ENCODE results near the gene KCNN4.
"Not testable (repeated sequence)": the region's sequence is repeated elsewhere in the genome, so short reads cannot be mapped to it uniquely, and the experiment has no call there.

The KCNN4 gene

DNA sequence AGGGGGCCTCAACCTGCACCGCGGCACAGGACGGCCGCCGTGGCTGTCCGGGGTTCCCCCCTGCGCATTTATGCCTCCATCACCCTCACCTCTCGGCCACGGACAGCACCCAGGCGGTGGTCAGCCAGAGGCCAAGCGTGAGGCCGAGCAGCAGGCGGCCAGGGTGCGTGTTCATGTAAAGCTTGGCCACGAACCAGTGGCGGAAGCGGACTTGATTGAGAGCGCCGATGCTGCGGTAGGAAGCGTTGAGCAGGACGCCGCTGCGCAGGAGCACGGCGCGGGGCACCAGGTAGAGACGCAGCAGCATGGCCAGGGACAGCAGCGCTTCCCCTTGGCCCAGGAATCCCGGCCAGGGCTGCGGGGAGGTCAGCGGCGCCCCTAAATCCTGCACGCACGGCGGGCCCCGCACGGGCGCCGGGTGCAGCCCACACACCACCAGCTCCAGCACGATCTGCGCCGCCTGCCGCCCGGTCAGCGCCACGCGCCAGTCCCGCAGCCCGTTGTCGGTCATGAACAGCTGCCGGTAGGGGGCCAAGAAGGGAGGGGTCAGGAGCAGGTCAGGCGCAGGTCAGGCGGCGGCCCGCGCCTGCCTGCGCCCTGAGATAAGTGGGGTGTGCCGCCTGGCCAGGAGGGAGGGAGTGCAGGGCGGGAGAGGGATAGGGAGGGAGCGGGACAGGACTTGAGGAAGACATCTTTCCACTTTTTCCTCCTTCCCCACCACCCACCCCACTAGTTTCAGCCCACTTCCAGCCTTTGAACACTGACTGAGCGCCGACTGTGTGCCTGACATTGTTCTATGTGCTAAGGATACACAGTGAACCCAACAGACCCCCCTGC is 6.5 kb downstream of the KCNN4 start:
- no peak for DNase-seq

DNA sequence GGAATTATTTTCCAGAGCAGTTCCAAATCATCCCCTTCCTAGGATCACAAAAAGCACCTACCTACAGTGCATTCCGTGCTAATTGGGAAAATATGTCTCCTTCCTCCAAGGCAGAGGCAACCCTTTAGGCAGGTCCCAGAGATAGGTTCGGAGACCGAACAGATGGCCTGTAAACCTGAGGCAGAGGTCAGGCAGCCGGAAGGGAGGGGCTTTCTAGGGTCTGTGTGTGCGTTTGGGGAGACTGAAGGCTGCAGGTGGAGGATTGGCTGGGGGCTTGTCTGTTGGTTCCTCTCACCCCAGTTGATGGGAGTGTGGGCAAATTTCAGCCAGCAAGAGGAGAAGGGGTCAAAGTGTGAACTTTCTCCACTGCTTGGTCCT is 7.1 kb downstream of the KCNN4 start:
- DNase-seq, result no peak

DNA sequence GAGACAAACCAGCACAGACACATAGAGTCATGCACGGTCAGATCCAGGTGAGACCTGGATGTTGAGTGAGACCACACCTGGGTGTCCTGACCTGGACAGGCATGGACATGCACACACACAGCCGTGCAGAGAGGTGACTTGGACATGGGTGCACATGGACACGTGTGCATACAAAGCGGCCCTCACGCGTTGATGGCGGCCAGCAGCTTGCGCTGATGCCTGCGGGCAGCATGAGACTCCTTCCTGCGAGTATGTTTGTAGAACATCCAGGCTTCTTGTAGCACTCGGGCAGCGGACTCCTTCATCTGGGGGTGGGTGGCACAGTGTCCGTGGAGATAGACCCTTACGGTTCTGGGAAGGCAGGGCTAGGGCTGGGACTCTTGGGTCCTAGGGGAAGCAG is 11.5 kb downstream of the KCNN4 start:
- DNase-seq, result no peak

DNA sequence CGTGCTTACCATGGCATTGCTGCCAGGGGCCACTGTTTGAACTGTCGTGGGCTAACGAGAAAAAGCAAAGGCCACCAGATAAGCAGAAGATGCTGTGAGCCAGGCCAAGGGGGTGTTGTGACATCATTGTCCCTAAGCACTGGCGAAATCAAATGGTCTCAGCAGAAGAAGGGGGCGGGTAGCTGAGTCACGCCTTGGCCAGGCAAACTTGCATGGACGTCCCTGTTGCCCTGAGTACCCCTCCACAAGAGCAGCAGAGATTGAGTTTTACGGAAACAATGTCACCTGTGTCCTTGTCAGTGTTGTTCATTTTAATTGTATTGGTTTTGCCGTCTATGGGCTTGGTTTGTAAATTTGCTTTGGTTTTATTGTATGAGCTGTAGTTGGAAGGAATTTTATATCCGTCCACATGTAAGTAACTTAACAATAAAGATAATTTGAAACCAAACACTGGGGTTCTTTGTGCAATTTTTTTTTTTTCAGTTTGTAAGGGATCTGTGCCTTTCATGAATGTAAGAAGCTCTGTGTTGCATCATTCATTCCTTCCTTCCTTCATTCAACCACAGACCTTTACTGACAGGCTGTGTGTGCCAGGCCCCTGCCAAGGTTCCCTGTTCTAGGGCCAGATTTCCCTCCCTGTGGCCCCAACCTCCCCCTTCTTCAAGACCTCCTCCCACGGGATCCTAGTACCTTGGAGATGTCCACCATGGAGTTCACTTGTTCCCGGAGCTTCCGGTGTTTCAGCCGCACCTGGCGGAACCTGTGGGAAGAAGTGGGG is 12.3 kb downstream of the KCNN4 start:
- DNase-seq, result no peak

DNA sequence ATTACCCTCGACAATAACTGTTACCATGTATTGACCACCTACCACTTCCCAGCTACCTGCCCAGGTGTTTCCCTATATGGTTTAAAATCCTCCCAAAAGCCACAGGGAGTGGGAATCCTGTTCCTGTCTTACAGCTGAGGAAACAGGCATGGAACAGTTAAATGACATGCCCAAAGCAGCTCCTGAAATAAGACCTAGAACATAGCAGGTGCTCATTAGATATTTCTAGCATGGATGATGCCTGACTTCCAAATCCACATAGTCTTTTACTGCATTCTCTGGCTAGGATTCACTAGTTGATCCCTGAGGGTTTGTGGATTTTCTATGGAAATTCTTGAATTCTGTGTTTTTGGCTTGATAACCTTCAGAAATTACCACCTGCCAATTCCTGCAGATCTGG is 13.0 kb downstream of the KCNN4 start:
- no peak for DNase-seq

DNA sequence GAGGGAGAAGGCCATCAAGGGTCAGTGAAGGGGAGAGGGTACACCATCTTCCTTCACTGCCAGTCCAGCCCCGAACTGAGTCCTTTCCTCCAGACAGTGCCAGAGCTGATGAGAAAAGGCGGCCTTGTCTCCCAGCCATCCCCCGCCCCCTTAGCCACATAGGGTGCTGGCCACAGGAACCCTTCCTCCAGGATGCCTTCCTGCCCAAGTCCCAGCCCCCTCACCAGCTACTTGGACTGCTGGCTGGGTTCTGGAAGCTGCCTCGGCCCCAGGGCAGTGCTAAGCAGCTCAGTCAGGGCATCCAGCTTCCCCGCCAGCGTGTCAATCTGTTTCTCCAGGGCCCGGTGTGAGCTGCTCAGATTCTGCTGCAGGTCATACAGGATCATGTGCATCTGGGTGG is 13.5 kb downstream of the KCNN4 start:
- no peak for DNase-seq

DNA sequence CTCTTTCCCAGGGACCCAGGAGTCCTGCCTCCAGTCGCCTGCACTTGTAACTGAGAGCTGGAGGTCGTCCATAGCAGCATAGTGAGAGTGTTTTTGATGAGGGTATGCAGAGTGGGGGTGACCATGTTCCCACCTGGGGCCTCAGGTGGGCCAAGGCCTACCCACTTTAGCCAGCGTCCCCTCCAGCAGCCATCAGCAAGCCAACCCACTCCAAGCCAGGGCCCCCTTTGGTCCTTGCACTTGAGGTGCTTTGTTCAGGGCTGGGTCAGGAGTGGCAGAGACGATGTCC is 14.1 kb downstream of the KCNN4 start:
- no peak for DNase-seq

DNA sequence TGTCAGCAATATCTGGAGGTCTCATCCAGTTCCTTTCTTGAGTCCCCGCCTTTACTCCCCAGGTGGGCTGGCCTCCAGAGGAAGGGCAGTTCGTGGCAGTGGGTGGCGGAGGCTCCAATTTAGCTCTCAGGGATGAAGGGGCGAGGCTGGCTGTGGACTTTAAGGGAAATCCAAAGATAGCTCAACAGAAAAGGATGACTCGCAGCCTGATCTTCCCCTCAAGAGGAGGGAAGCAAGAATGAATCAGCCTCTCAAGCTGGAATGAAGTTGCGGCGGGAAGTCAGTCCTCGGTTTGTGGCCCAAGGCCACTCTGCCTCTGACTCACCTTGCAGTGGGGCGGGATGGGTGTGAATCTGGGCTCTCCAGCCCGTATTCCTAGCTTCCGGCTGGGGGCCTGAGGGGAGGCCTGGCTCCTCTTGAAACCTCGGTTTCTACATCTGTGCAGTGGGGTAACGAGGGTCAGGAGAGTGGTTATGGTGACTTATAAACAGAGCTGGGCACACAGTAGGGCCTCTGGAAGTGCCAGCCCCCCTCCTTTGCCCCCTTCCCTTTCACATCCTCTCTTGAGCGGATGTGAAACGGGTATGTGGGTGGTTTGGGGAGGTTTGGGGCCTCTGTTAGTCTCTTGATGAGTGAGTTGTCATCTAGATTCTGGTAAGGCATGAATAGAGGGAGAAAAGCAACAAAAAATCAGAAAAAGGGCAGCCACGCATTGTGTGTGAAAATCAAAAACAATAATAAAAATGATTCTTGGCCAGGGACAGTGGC is 15.5 kb downstream of the KCNN4 start:
- DNase-seq, result no peak

DNA sequence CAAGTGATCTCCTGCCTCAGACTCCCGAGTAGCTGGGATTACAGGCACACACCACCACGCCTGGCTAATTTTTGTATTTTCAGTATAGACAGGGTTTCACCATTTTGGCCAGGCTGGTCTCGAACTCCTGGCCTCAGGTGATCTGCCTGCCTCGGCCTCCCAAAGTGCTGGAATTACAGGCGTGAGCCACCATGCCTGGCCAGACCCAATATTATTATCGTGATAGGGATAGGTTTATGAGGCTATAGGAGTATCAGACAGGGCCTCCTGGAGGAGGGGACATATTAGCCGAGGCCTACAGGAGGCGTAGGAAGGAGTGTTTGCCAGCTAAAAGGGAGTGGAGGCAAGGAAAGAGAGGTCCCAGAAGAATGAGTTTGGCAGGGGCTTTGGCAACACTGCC is 16.1 kb downstream of the KCNN4 start:
- not testable (repeated sequence) for DNase-seq

DNA sequence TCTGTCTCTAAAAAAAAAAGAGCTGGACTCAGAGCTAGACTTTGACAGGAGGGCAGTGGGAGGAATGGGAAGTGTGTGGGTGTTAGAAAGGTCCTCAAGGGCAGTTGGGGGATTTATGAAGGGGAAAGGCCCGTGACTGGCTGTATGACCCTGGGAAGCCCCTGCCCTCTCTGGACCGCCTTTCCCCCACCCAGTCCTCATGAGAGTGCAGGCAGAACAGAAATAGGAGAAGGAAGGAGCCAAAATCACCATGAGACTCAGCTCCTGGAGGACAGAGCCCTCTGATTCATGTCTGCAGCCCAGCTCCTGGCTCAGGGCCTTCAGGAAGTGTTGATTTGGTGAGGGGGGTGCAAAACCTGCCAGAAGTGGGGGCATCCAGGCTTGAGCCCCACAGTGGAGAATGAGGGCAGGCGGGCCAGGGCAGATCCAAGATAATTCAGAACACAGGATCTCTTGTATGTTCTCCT is 17.3 kb downstream of the KCNN4 start:
- no peak for DNase-seq

DNA sequence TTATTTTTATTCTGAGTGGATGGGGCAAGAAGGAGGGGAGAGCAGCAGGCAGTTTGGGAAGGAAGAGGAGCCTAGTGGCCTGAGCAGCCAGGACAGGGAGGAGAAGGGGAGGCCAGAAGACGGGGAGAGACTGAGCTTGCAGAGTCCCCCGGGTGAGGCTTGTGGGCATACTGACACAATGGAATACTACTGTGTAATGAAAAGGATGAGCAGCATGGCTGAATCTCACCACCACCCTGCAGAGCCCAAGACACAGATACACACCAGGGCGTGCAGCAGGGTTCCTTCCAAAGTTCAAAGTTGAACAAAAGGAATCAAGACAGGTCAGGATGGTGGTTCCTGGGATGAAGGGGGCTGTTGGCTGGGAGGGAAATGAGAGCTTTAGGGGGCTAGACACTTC is 18.0 kb downstream of the KCNN4 start:
- no peak for DNase-seq

DNA sequence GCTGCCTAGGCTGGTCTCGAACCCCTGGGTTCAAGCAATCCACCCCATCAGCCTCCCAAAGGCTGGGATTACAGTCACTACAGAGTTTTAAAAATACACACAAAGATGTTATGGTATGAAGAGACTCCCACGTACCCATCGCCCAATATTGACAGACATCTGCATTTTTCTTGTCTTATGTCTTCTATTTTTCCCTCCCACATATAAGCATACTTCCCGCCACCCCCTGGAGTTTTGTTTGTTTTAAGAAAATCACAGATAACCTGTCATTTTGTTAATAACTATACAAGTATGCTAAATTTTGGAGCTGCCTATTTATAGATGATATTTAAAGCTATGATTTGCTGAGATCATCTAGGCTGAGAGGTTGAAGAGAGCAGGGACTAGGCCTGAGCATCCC is 19.8 kb downstream of the KCNN4 start:
- no peak for DNase-seq

DNA sequence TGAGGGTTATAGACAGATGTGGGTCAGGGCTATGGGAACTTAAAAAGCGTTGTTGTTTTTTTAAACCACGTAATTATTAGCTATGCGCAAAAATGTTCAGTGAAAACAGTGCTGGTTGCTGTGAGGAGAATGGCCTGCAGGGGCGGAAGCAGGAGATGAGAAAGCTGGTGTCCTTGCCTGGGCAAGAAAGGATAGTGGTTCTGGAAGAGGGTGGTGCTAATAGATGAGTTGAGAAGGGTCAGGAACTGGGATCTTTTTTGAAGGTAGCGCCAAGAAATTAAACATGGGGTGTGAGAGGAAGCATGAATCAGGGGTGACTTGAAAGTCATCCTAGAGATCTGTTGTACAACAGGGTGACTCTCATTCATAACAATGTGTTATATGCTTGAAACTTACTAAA is 21.3 kb downstream of the KCNN4 start:
- no peak for DNase-seq

DNA sequence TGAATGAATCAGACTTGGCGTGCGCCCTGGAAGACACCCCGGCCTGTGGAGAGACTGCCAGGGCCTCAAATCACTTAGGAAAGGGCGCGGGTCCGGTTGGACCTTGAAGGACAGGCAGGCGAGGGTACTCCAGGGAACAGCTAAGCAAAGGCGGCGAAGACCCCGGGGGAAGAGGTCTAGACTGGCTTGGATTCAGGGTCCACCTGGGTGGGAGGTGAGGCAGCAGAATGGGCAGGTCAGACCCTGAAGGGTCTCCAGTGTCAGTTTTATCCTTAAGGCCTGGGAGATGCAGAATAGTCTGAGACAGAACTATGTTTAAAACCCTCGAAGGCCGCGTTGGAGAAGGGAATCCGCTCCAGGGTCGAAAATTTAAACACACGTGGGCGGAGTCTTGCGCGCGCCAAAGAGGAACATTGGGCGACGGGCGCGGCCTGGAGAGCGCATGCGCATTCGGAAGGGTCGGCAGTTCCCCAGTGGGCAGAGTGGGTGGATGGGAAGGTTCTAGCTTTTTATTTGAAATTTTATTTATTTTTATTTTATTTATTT is 25.4 kb downstream of the KCNN4 start:
- DNase-seq, result peak; percentile 83

DNA sequence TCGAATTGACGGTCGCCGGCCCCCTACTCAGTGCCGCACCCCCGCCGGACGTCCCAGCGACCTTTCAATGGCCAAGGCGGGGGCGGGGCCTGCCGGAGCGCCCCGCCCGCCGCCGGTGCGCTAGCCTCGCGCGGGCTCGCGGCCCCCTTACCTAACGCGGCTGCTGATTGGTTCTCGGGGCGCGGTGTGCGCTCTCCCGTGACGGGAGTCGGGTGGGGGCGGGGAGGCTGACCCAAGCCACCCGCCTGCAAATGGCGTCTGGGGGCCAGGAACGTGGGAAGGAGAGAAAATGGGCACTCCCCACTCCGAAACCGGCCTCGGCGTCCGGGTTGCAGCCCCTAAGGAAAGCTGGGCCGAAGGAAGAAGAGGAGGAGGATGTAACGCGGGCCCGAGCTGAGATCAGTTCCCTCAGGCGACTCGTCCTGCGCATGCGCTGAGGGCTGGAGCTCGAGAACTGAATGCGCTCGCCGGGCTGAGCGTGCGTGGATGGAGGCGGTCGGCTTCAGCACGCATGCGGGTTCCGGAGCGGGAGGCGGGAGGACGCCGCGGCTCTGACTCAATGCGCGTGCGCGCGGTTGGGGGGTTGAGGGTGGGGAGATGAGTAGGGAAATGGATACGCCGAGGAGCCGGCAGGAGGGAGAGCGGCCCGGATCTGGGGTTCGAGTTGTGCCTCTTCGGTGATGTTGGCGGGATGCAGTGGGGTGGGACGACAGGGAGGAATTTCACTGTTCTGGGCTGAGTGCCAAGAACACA is 26.1 kb downstream of the KCNN4 start, which contains the start of gene SMG9:
Gene SMG9 (minus strand): TSS at position 460 of the 753 bp plus-strand sequence. CDS start 4,221 bp downstream, outside the sequence.
- DNase-seq, result peak; percentile 70

DNA sequence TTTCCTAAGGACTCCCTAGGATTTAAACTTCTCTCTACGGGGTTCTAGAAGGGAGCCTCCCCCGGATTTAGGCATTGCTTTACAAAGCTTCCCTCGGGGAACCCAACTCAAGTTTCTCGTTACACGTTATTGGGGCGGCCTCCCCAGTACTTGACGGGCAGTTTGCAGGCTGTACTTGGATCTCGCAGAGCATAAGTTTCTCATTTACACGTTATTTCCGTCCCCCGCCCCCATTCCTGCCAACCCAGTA is 26.6 kb downstream of the KCNN4 start:
- peak; percentile 36 for DNase-seq

DNA sequence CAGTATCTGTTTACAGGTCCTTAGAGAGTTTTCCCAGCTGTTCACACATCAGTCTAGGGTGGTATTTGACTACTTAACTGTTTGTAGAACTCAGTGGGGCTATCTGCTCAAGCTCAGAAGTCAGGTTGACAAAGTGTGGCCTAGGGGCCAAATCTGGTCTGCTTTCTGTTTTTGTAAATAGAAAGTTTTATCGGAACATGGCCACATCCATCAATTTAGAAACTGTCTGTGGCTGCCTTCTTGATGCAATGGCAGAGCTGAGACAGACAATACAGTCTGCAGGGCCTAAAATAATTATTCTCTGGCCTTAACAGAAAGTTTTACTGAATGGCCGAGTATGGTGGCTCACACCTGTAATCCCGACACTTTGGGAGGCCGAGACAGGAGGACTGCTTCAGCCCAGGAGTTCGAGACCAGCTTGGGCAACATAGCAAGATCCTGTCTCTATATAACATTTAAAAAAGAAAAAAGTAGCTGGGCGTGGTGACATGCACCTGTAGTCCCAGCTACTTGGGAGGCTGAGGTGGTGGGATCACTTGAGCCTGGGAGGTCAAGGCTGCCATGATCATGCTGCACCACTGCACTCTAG is 28.4 kb downstream of the KCNN4 start:
- no peak for DNase-seq

DNA sequence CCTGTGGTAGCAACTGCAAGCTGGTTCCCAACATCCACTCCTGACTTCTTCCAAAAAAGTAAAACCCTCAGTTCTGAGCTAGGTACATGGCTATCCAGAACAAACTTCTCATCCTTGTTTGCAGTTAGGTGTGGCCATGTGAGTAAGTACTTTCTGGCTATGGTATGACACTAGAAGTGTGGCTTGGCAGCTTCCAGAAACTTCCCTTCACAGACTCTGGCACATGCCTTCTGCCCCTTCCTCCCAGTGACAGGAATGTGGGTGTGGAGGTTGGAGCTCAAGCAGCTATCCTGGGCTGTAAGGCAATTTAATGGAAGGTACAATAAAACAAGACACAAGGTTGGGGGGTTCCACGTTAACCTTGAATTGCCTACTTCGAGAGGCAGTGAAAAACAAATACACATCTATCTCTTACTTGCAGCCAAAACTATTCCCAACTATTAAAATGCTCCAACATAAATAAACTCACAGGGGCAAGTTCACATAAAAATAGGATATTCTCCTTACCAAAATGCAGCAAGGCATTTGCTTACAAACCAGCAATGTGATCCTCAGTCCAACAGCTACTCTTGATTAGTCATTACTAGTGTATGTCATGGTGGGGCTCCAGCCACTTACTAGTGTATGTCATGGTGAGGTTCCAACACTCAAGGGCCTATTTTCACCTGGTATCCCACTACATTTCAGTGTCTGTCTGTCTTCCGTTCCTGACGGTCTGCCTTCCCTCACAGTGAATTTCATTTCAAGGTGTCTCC is 29.1 kb downstream of the KCNN4 start:
- peak; percentile 93 for DNase-seq

DNA sequence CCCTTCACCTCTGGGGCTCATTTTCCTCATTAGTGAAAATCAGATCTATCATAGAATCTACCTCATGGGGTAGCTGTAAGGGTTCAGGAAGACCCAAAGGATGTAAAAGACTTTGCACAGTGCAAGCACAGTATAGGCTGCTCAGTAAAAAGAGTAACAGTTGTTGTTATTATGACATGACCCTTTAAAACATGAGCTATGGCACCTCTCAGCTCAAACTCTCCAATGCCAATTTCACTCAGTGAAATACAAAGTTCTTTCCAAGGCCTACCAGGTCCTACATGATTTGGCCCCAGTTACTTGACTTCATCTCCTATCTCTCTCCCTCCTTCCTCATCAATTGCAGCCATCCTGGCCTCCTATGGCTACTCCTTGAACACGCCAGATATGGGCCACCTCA is 30.9 kb downstream of the KCNN4 start:
- DNase-seq, result no peak

DNA sequence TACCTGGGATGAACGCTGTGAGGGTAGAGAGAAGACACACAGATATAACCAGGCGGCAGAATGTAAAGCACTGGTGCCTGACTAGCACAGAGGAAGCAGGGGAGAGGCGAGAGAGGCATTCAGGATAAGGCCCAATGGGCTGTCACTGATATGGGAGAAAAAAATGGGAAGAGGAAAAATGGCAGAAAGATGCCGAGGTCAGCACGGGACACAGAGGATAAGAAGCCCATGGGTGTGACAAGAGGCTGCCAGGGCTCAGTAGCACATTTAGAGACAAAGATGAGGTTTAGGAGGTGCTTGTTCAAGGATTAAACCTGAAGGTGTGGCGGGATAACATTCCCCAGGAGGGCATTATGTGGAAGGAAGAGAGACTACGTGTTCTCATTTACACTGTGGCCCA is 31.6 kb downstream of the KCNN4 start:
- DNase-seq, result no peak

DNA sequence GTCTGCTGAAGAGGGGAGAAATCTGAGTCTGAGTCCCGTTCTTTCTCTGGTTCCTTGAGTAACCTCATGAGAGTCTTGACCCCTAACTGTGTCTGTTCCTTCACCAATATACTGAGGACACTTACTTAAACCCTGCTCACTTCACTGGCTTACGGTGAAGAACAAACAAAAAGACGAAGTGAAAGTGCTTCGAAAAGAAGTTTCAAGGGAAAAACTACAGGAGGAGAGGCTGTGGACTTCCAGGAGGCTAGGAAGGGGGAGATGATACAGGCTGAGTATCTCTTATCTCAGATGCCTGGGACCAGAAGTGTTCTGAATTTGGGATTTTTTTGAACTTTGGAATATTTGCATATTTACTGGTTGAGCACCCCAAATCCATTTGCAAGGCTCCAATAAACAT is 32.1 kb downstream of the KCNN4 start:
- DNase-seq, result no peak

DNA sequence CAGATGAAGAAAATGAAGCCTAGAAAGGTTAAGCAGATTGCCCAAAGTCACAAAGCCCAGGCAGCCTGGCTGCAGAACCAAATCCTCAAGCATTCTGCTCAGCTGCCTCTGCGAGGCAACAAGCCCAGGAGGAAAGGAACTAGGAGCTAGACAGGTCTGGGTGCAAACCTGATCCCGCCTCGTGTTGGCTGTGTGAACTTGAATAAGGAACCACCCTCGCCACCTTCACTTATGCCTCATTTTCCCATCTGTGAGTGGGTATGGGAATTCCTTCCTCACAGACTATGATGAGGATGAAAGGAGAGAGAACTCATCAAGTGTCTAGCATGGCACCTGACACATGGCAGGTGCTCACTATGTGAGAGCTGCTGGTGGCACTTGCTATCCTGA is 32.6 kb downstream of the KCNN4 start:
- DNase-seq, result no peak

Measured in NCI-H2029 treated with DMSO at 0.1 percent for 48 hours (cell line).